H1 (cell line): ENCODE data around the gene HS6ST3. TPM values are rescaled to one million over a fixed set of nuclear protein-coding genes. Genes with fewer than 3 reads are reported as not detected.

Experiments
- CBX8 ChIP-seq: fragments of 300-800, 300-1000 bp; sonication (generic); IDR thresholded peaks from 2 replicates; pipeline ENCODE4 v1.7.1; 2016; ENCODE audit warnings: low read depth, low read length, borderline replicate concordance
- CHD7 ChIP-seq: fragments of 300-600 bp; sonication (generic); IDR thresholded peaks from 2 replicates; pipeline ENCODE4 v1.7.1; 2012; ENCODE audit warnings: low read length, moderate library complexity, mild to moderate bottlenecking, inconsistent platforms; ENCODE audit not compliant: insufficient replicate concordance
- CTCF ChIP-seq, 3 experiments: IDR thresholded peaks; 1 replicate in 2 of 3; 2 replicates in 1 of 3; pipeline versions ENCODE4 v1.5.1 to v1.6.1; 2011; ENCODE audit warnings: low read length in 3 of 3, mild to moderate bottlenecking in 3 of 3, inconsistent platforms in 2 of 3, low read depth in 1 of 3, moderate library complexity in 1 of 3; ENCODE audit not compliant: insufficient read depth in 1 of 3; ENCODE audit errors: control extremely low read depth in 1 of 3
- HDAC2 ChIP-seq, 2 experiments: fragments of 300-600 bp in 1 of 2; sonication (generic) in 1 of 2; IDR thresholded peaks; 2 replicates each; pipeline ENCODE4 v1.6.1; 2011 to 2012; ENCODE audit warnings: low read depth in 2 of 2, low read length in 2 of 2, mild to moderate bottlenecking in 2 of 2, moderate library complexity in 2 of 2, borderline replicate concordance in 1 of 2, inconsistent platforms in 1 of 2
- RFX5 ChIP-seq: IDR thresholded peaks from 2 replicates; pipeline ENCODE4 v1.6.1; 2011; ENCODE audit warnings: low read depth, low read length, improper control_type of control experiment, borderline replicate concordance
- RXRA ChIP-seq: IDR thresholded peaks from 2 replicates; pipeline ENCODE4 v1.6.1; 2011; ENCODE audit warnings: low read depth, mild to moderate bottlenecking, low read length, moderate library complexity; ENCODE audit not compliant: insufficient read depth
- polyA plus RNA-seq, 7 experiments: library from polyadenylated mRNA; depleted of rRNA in 3 of 7; stranded (reverse) in 5 of 7; unstranded in 2 of 7; fragments of >200 nt in 5 of 7; fragments of 200-250 nt in 2 of 7; gene quantifications; 1 replicate in 5 of 7; 2 replicates in 1 of 7; 4 replicates in 1 of 7; pipeline versions ENCODE4 v1.2.1 to v1.2.3, GENCODE V29; 2011 to 2013; ENCODE audit warnings: missing spikeins in 2 of 7, mixed read lengths in 2 of 7
- total RNA-seq: library from RNA; stranded (reverse); fragmentation: NEBNext Ultra II Directional; extraction: Animal tissue kit (Norgen Biotek cat#: 25700); gene quantifications from 2 replicates; pipeline ENCODE4 v1.2.1, GENCODE V29; 2021

HS6ST3 gene
- total and polyA plus RNA-seq, 2 of the 8 experiments (the other 6 are each of a cell fraction or from before 2014, with no cell fraction given), result 0.45 to 1.2 TPM

- TF ChIP-seq CBX8 (no peak), RFX5 (no peak), HDAC2 (IDR thresholded peaks at IDR 0.05; ENCODE audit: borderline replicate concordance in 1 of 2, low read depth in 2 of 2, low read length in 2 of 2) (no peak), RXRA (no peak), CTCF (IDR thresholded peaks at IDR 0.05; ENCODE audit: control extremely low read depth in 1 of 3, insufficient read depth in 1 of 3, low read depth in 1 of 3, low read length in 3 of 3) (no peak), CHD7 (no peak)
- TF ChIP-seq, all 59 proteins: peak for 0
These were observed 630.5 kb downstream of the HS6ST3 start (continued) for GRCh38 chr13:96720446-96720845.
